Stimulated activated effector memory CD8-positive, alpha-beta T cell treated with anti-CD3 and anti-CD28 coated beads, Interleukin-12 subunit alpha, Interleukin-12 subunit beta, amount 100 ng/mL, for 72 hours (primary cell): ENCODE data around the gene ADNP2.

ENCODE experiments used
- ATAC-seq: fragments of 150-1000 bp; cut with Tn5 transposase; 2 replicates; pipeline ENCODE4 v1.10.0; 2021
- DNase-seq, 2 donors: peaks; one replicate each; pipeline ENCODE4 v3.0.0; 2021 to 2022; ENCODE audit warnings: low spot score in 2 of 2
- H3K27ac Mint-ChIP-seq: one replicate; pipeline ENCODE4 v1.8.0; 2022; ENCODE audit warnings: mild to moderate bottlenecking, mixed read lengths
- H3K36me3 Mint-ChIP-seq: one replicate; pipeline ENCODE4 v1.8.0; 2022; ENCODE audit warnings: mild to moderate bottlenecking, mixed read lengths
- H3K4me1 Mint-ChIP-seq: one replicate; pipeline ENCODE4 v1.8.0; 2022; ENCODE audit warnings: mixed read lengths
- H3K4me3 Mint-ChIP-seq: one replicate; pipeline ENCODE4 v1.8.0; 2022; ENCODE audit warnings: mild to moderate bottlenecking, mixed read lengths
- H3K9me3 Mint-ChIP-seq: one replicate; pipeline ENCODE4 v1.8.0; 2022; ENCODE audit warnings: mixed read lengths

Gene ADNP2

GRCh38 chr18:80088823-80089222 lies 20.2 kb upstream of the ADNP2 start:
- Mint-ChIP-seq H3K4me3 (no peak overlapping the region), H3K9me3 (peaks cover 21% of the 10 kb centered on the region), H3K27ac (no peak overlapping the region), H3K36me3 (no peaks in the 10 kb centered on the region), H3K4me1 (no peaks in the 10 kb centered on the region)
- ATAC-seq (no peak), DNase-seq (no peak)

GRCh38 chr18:80095414-80095813 lies 13.6 kb upstream of the ADNP2 start:
- Mint-ChIP-seq H3K9me3 (peaks cover 3% of the 10 kb centered on the region), H3K4me1 (no peaks in the 10 kb centered on the region), H3K4me3 (no peak overlapping the region), H3K27ac (no peak overlapping the region), H3K36me3 (no peaks in the 10 kb centered on the region)
- no peak for ATAC-seq
- no peak for DNase-seq

- no peak overlapping the region for H3K4me3 Mint-ChIP-seq
- ATAC-seq (no peak), DNase-seq (no peak)
- H3K36me3 Mint-ChIP-seq, result no peaks in the 10 kb centered on the region
- peaks cover 3% of the 10 kb centered on the region for H3K9me3 Mint-ChIP-seq
- no peaks in the 10 kb centered on the region for H3K4me1 Mint-ChIP-seq
- no peak overlapping the region for H3K27ac Mint-ChIP-seq
Measured at GRCh38 chr18:80096032-80096565, 13.0 kb upstream of the ADNP2 start.

- ATAC-seq (no peak), DNase-seq (no peak)
- Mint-ChIP-seq H3K36me3 (no peaks in the 10 kb centered on the region), H3K9me3 (peaks cover 3% of the 10 kb centered on the region), H3K4me1 (no peaks in the 10 kb centered on the region), H3K4me3 (no peak overlapping the region), H3K27ac (no peak overlapping the region)
Measured at GRCh38 chr18:80097201-80097600, 11.9 kb upstream of the ADNP2 start.

- H3K36me3 Mint-ChIP-seq, result no peaks in the 10 kb centered on the region
- H3K4me3 Mint-ChIP-seq, result no peak overlapping the region
- DNase-seq, result no peak
- peaks cover 25% of the 10 kb centered on the region for H3K4me1 Mint-ChIP-seq
- no peak for ATAC-seq
- no peak overlapping the region for H3K27ac Mint-ChIP-seq
- no peaks in the 10 kb centered on the region for H3K9me3 Mint-ChIP-seq
Measured at GRCh38 chr18:80103231-80103630, 5.8 kb upstream of the ADNP2 start.

GRCh38 chr18:80104364-80104779 lies 4.7 kb upstream of the ADNP2 start:
- no peak for ATAC-seq
- Mint-ChIP-seq H3K36me3 (peaks cover 6% of the 10 kb centered on the region), H3K4me1 (peaks cover 27% of the 10 kb centered on the region), H3K9me3 (no peaks in the 10 kb centered on the region), H3K4me3 (no peak overlapping the region), H3K27ac (no peak overlapping the region)
- no peak for DNase-seq

GRCh38 chr18:80105369-80106167 lies 3.5 kb upstream of the ADNP2 start:
- DNase-seq (no peak), ATAC-seq (peak; percentile 63)
- Mint-ChIP-seq H3K4me3 (no peak overlapping the region), H3K36me3 (peaks cover 18% of the 10 kb centered on the region), H3K4me1 (peaks cover 33% of the 10 kb centered on the region), H3K27ac (no peak overlapping the region), H3K9me3 (no peaks in the 10 kb centered on the region)

GRCh38 chr18:80106482-80107051 lies 2.5 kb upstream of the ADNP2 start:
- ATAC-seq, result no peak
- H3K27ac Mint-ChIP-seq, result no peak overlapping the region
- peaks cover 37% of the 10 kb centered on the region for H3K4me1 Mint-ChIP-seq
- DNase-seq, result no peak
- H3K9me3 Mint-ChIP-seq, result no peaks in the 10 kb centered on the region
- H3K4me3 Mint-ChIP-seq, result no peak overlapping the region
- peaks cover 21% of the 10 kb centered on the region for H3K36me3 Mint-ChIP-seq

GRCh38 chr18:80107426-80107825 lies 1.6 kb upstream of the ADNP2 start:
- no peak for ATAC-seq
- Mint-ChIP-seq H3K36me3 (peaks cover 22% of the 10 kb centered on the region), H3K4me3 (peak overlapping the region; percentile 74), H3K4me1 (peaks cover 37% of the 10 kb centered on the region), H3K27ac (no peak overlapping the region), H3K9me3 (no peaks in the 10 kb centered on the region)
- no peak for DNase-seq

GRCh38 chr18:80108121-80108536 lies 933 bp upstream of the ADNP2 start:
- DNase-seq (no peak), ATAC-seq (no peak)
- peaks cover 26% of the 10 kb centered on the region for H3K36me3 Mint-ChIP-seq
- H3K4me3 Mint-ChIP-seq, result peak overlapping the region; percentile 74
- H3K4me1 Mint-ChIP-seq, result peaks cover 38% of the 10 kb centered on the region
- H3K27ac Mint-ChIP-seq, result no peak overlapping the region
- no peaks in the 10 kb centered on the region for H3K9me3 Mint-ChIP-seq

GRCh38 chr18:80109676-80110078 lies 615 bp downstream of the ADNP2 start:
- ATAC-seq (peak; percentile 47), DNase-seq (peak in 1 of 2 donors; percentile 68)
- peak overlapping the region; percentile 74 for H3K4me3 Mint-ChIP-seq
- peaks cover 26% of the 10 kb centered on the region for H3K36me3 Mint-ChIP-seq
- no peaks in the 10 kb centered on the region for H3K9me3 Mint-ChIP-seq
- H3K27ac Mint-ChIP-seq, result peak overlapping the region; percentile 89
- H3K4me1 Mint-ChIP-seq, result peaks cover 50% of the 10 kb centered on the region

GRCh38 chr18:80112624-80113248 lies 3.7 kb downstream of the ADNP2 start:
- ATAC-seq (no peak), DNase-seq (no peak)
- Mint-ChIP-seq H3K4me1 (peaks cover 41% of the 10 kb centered on the region), H3K36me3 (peaks cover 39% of the 10 kb centered on the region), H3K4me3 (no peak overlapping the region), H3K27ac (no peak overlapping the region), H3K9me3 (no peaks in the 10 kb centered on the region)

- ATAC-seq (no peak), DNase-seq (no peak)
- H3K9me3 Mint-ChIP-seq, result no peaks in the 10 kb centered on the region
- peaks cover 34% of the 10 kb centered on the region for H3K4me1 Mint-ChIP-seq
- no peak overlapping the region for H3K4me3 Mint-ChIP-seq
- no peak overlapping the region for H3K27ac Mint-ChIP-seq
- H3K36me3 Mint-ChIP-seq, result peaks cover 49% of the 10 kb centered on the region
Measured at GRCh38 chr18:80115035-80115434, 6.0 kb downstream of the ADNP2 start.

- Mint-ChIP-seq H3K27ac (no peak overlapping the region), H3K36me3 (peaks cover 67% of the 10 kb centered on the region)
Measured at GRCh38 chr18:80119111-80119510, 10.0 kb downstream of the ADNP2 start.

GRCh38 chr18:80120932-80121331 lies 11.9 kb downstream of the ADNP2 start:
- no peak overlapping the region for H3K27ac Mint-ChIP-seq
- H3K4me1 Mint-ChIP-seq, result peaks cover 20% of the 10 kb centered on the region
- peaks cover 71% of the 10 kb centered on the region for H3K36me3 Mint-ChIP-seq
- no peak overlapping the region for H3K4me3 Mint-ChIP-seq
- DNase-seq (no peak), ATAC-seq (no peak)
- no peaks in the 10 kb centered on the region for H3K9me3 Mint-ChIP-seq

More at GRCh38 chr18:80119111-80119510, 10.0 kb downstream of the ADNP2 start:
- no peak for DNase-seq
- H3K9me3 Mint-ChIP-seq, result no peaks in the 10 kb centered on the region
- peaks cover 24% of the 10 kb centered on the region for H3K4me1 Mint-ChIP-seq
- no peak overlapping the region for H3K4me3 Mint-ChIP-seq
- no peak for ATAC-seq
